Hematopoietic multipotent progenitor cell treated with erythropoietin and hydrocortisone succinate and interleukin-3 and kit ligand, for 15 days (in vitro differentiated cells): ENCODE data around the gene ATG101.

ENCODE experiments used
- DNase-seq: peaks from one replicate; pipeline ENCODE4 v3.0.0-alpha.2; 2015; ENCODE audit warnings: low spot score

Gene ATG101

GRCh38 chr12:52057638-52058576 lies 11.9 kb upstream of the ATG101 start:
- no peak for DNase-seq

- no peak for DNase-seq
These were observed 11.0 kb upstream of the ATG101 start for GRCh38 chr12:52058631-52059361.

- DNase-seq = no peak
These were observed 9.9 kb upstream of the ATG101 start for GRCh38 chr12:52059582-52060497.

- no peak for DNase-seq
These were observed 9.1 kb upstream of the ATG101 start for GRCh38 chr12:52060498-52061177.

GRCh38 chr12:52061470-52062166 lies 8.2 kb upstream of the ATG101 start:
- no peak for DNase-seq

GRCh38 chr12:52062167-52063081 lies 7.4 kb upstream of the ATG101 start:
- DNase-seq = no peak

- no peak for DNase-seq
These were observed 6.5 kb upstream of the ATG101 start for GRCh38 chr12:52063082-52063924.

GRCh38 chr12:52063981-52064649 lies 5.7 kb upstream of the ATG101 start:
- DNase-seq = no peak

GRCh38 chr12:52066346-52067080 lies 3.3 kb upstream of the ATG101 start:
- no peak for DNase-seq

GRCh38 chr12:52067081-52067374 lies 2.8 kb upstream of the ATG101 start:
- no peak for DNase-seq

- DNase-seq = no peak
These were observed 577 bp downstream of the ATG101 start for GRCh38 chr12:52070185-52070925.

GRCh38 chr12:52073531-52074381 lies 4.0 kb downstream of the ATG101 start:
- no peak for DNase-seq

GRCh38 chr12:52074971-52075724 lies 5.4 kb downstream of the ATG101 start:
- DNase-seq = no peak

GRCh38 chr12:52076811-52077210 lies 7.0 kb downstream of the ATG101 start:
- DNase-seq = no peak

- no peak for DNase-seq
These were observed 8.5 kb downstream of the ATG101 start for GRCh38 chr12:52078276-52078675.
